DOHH2 (cell line): Measurements from ENCODE around the gene SNRNP25.

Experiments used
- H3F3A ChIP-seq: fragments of 200-600 bp; sonication (generic), shearing (Covaris generic); 2 replicates; pipeline ENCODE4 v1.6.0; 2016; ENCODE audit warnings: antibody characterized with exemption, mild to moderate bottlenecking; ENCODE audit not compliant: control insufficient read depth, insufficient read depth
- H3K27ac ChIP-seq: fragments of 200-600 bp; sonication (generic); 2 replicates; pipeline ENCODE4 v1.5.1; 2014; ENCODE audit warnings: low read depth, mild to moderate bottlenecking, low read length, moderate library complexity
- H3K27me3 ChIP-seq: fragments of 200-600 bp; sonication (generic); 2 replicates; pipeline ENCODE4 v1.6.1; 2014; ENCODE audit warnings: mild to moderate bottlenecking, low read length, mixed read lengths; ENCODE audit not compliant: control insufficient read depth
- H3K36me3 ChIP-seq: fragments of 200-600 bp; sonication (generic); 2 replicates; pipeline ENCODE4 v1.6.1; 2014; ENCODE audit warnings: mild to moderate bottlenecking, low read length, moderate library complexity, mixed read lengths; ENCODE audit not compliant: control insufficient read depth
- H3K4me1 ChIP-seq: fragments of 200-600 bp; sonication (generic); 2 replicates; pipeline ENCODE4 v1.6.1; 2014; ENCODE audit warnings: mild to moderate bottlenecking, low read length, mixed read lengths; ENCODE audit not compliant: control insufficient read depth
- H3K4me2 ChIP-seq: fragments of 200-600 bp; sonication (generic); 2 replicates; pipeline ENCODE4 v1.6.0; 2014; ENCODE audit warnings: mild to moderate bottlenecking, low read length, moderate library complexity
- H3K4me3 ChIP-seq: fragments of 200-600 bp; sonication (generic); 2 replicates; pipeline ENCODE4 v1.5.1; 2014; ENCODE audit warnings: mild to moderate bottlenecking, low read length, mixed read lengths
- H3K79me2 ChIP-seq: fragments of 200-600 bp; sonication (generic); 2 replicates; pipeline ENCODE4 v1.6.1; 2014; ENCODE audit warnings: mild to moderate bottlenecking, low read length, mixed read lengths; ENCODE audit not compliant: control insufficient read depth
- H3K9me2 ChIP-seq: fragments of 200-600 bp; sonication (generic); replicated peaks from 2 replicates; pipeline ENCODE4 v1.6.1; 2014; ENCODE audit warnings: mild to moderate bottlenecking, low read length, mixed read lengths; ENCODE audit not compliant: control insufficient read depth
- H3K9me3 ChIP-seq: fragments of 200-600 bp; sonication (generic); 2 replicates; pipeline ENCODE4 v1.6.1; 2014; ENCODE audit warnings: antibody characterized with exemption, low read length, mixed read lengths; ENCODE audit not compliant: control insufficient read depth, insufficient read depth
- H4K20me1 ChIP-seq: fragments of 200-600 bp; sonication (generic); 2 replicates; pipeline ENCODE4 v1.6.0; 2014; ENCODE audit warnings: low read depth, mild to moderate bottlenecking, antibody characterized with exemption, low read length, moderate library complexity; ENCODE audit not compliant: control insufficient read depth, insufficient read depth
- EZH2phosphoT487 ChIP-seq: fragments of 200-600 bp; sonication (generic); IDR thresholded peaks from 2 replicates; pipeline ENCODE4 v1.6.1; 2017; ENCODE audit warnings: borderline replicate concordance, mild to moderate bottlenecking, antibody characterized with exemption, low read length, moderate library complexity, mixed read lengths
- TF ChIP-seq, protein P1 (sequence below): fragments of 200-600 bp; sonication (generic); IDR thresholded peaks from one replicate; pipeline ENCODE4 v1.5.1; 2014; ENCODE audit warnings: antibody characterized with exemption, mild to moderate bottlenecking, low read depth, low read length; ENCODE audit not compliant: poor library complexity, severe bottlenecking

The SNRNP25 gene

DNA sequence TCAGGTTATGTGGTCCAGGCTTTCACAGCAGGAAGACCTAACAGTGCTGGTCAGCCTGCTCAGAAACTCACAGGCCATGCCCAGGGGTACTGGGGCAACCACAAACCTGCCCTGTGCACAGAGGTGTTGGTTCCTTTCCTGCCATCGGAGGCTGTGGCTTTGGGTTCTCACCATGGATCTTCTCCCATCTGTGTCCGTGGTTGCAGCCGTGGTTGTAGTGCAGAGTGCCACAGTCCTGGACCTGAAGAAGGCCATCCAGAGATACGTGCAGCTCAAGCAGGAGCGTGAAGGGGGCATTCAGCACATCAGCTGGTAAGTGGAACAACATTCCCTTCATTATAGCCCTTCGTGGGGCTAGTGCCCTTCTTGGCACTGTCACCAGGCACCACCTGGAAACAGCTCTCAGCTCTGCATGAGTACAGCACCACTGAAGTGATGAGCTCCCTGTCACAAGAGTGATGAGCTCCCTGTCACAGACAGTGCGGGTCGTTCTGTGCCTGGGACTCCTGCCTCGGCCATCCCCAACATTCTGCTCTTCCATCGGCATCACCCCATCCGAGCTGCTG is 2.0 kb downstream of the SNRNP25 start:
- peaks cover 48% of the 10 kb centered on the region for H3K79me2 ChIP-seq
- no peaks in the 10 kb centered on the region for H3K9me3 ChIP-seq
- no peak overlapping the region for H3K27ac ChIP-seq
- no peaks in the 10 kb centered on the region for H3K27me3 ChIP-seq
- no peaks in the 10 kb centered on the region for H3K9me2 ChIP-seq
- peaks cover 63% of the 10 kb centered on the region for H3K36me3 ChIP-seq
- H4K20me1 ChIP-seq, result 0 out of 2 replicates have a peak, but pooled peaks cover 9% of the 10 kb centered on the region
- no peak overlapping the region for H3K4me3 ChIP-seq
- TF ChIP-seq, protein P1, sequence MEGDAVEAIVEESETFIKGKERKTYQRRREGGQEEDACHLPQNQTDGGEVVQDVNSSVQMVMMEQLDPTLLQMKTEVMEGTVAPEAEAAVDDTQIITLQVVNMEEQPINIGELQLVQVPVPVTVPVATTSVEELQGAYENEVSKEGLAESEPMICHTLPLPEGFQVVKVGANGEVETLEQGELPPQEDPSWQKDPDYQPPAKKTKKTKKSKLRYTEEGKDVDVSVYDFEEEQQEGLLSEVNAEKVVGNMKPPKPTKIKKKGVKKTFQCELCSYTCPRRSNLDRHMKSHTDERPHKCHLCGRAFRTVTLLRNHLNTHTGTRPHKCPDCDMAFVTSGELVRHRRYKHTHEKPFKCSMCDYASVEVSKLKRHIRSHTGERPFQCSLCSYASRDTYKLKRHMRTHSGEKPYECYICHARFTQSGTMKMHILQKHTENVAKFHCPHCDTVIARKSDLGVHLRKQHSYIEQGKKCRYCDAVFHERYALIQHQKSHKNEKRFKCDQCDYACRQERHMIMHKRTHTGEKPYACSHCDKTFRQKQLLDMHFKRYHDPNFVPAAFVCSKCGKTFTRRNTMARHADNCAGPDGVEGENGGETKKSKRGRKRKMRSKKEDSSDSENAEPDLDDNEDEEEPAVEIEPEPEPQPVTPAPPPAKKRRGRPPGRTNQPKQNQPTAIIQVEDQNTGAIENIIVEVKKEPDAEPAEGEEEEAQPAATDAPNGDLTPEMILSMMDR, result no peak
- TF ChIP-seq EZH2phosphoT487, result no peak
- peaks cover 3% of the 10 kb centered on the region; the same call in 1 of the 2 replicates for H3F3A ChIP-seq
- H3K4me2 ChIP-seq, result no peak overlapping the region
- H3K4me1 ChIP-seq, result peaks cover 21% of the 10 kb centered on the region

DNA sequence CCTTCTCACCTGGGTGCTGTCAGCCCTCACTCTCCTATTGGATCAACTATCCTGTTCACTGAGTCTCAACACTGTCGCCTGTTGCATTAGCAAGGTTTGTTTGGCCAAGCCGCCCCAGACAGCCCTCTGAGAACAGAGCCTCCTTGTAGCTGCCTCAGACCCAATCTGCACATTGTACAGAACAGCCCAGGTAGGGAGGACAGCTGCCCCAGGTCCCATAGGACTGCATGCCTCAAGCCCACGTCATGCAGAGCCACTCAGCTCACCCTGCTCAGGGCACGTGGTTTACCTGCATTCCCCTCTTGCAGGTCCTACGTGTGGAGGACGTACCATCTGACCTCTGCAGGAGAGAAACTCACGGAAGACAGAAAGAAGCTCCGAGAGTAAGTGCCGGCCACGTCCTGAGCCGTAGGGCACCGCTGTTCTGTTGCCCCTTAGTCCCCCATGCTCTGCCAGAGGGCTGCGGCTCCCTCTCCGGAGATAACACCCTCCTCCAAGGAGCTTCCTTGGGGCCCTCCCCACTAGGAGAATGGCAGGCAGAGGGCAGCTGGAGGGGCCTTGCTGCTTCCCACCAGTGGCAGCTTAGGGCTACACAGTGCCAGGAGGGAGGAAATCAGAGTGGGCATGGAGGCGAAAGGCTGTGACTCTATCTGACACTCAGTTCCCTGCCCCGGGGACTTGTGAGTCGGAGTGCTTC is 2.8 kb downstream of the SNRNP25 start:
- TF ChIP-seq, protein P1, result no peak
- TF ChIP-seq EZH2phosphoT487, result no peak
- H3K36me3 ChIP-seq, result peaks cover 56% of the 10 kb centered on the region

DNA sequence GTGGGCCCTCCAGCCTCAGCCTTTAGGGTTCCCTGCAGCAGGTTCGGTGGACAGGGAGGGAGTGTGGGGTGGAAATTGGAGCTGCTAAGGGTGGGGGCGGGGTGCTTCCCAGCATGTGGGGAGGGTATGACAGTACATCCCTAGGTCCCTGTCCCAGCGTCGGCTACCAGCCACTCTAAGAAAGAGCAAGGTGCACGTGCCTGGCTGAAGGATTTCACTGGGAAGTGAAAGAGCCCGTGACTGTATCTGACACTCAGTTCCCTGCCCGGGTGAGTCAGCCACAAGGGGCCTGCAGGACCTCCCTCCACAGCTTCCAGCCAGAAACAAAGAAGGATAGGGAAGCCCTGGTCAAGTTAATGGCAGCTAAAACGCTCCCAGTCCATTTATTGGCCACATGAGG is 4.1 kb downstream of the SNRNP25 start:
- Histone ChIP-seq H3K9me2 (no peaks in the 10 kb centered on the region), H3K9me3 (no peaks in the 10 kb centered on the region), H3K4me3 (no peak overlapping the region), H3K4me2 (no peak overlapping the region), H3K4me1 (peaks cover 6% of the 10 kb centered on the region), H3F3A (peaks cover 1% of the 10 kb centered on the region; the same call in 1 of the 2 replicates), H3K79me2 (peaks cover 27% of the 10 kb centered on the region), H4K20me1 (no peaks in the 10 kb centered on the region), H3K27ac (no peak overlapping the region), H3K36me3 (peaks cover 49% of the 10 kb centered on the region), H3K27me3 (no peaks in the 10 kb centered on the region)
- TF ChIP-seq, protein P1, result no peak
- TF ChIP-seq EZH2phosphoT487, result no peak

More for the DNA sequence above, 2.8 kb downstream of the SNRNP25 start:
- Histone ChIP-seq H3K9me3 (no peaks in the 10 kb centered on the region), H3F3A (peaks cover 3% of the 10 kb centered on the region; the same call in 1 of the 2 replicates), H4K20me1 (0 out of 2 replicates have a peak, but pooled peaks cover 2% of the 10 kb centered on the region), H3K4me2 (no peak overlapping the region), H3K27ac (no peak overlapping the region), H3K9me2 (no peaks in the 10 kb centered on the region), H3K4me1 (peaks cover 13% of the 10 kb centered on the region), H3K4me3 (no peak overlapping the region), H3K79me2 (peaks cover 40% of the 10 kb centered on the region), H3K27me3 (no peaks in the 10 kb centered on the region)
